ENCODE results near the gene FAM149A. TPM values are rescaled to one million over a fixed set of nuclear protein-coding genes. Genes with fewer than 3 reads are reported as not detected.

Gene FAM149A
- polyA plus RNA-seq, 3 donors, result not detected

- DNase-seq, result peak; percentile 18 to 25 (median 21)
- Histone ChIP-seq H3K27me3 (ENCODE audit: control insufficient read depth in 2 of 2, insufficient read depth in 2 of 2, low read length in 2 of 2) (no peaks in the 10 kb centered on the region), H3K27ac (ENCODE audit: low read depth in 1 of 2, low read length in 2 of 2) (no peak overlapping the region), H3K9me3 (replicated peaks in 1 of 2; ENCODE audit: control insufficient read depth in 1 of 2, insufficient read depth in 1 of 2, low read length in 2 of 2) (peaks cover 0 to 9% of the 10 kb centered on the region in 2 donors), H2AFZ (ENCODE audit: insufficient read depth, low read depth, low read length, poor library complexity, severe bottlenecking) (no peak overlapping the region), H3K4me2 (replicated peaks; ENCODE audit: extremely low read depth, low read length, poor library complexity, severe bottlenecking) (no peak overlapping the region), H3K9ac (ENCODE audit: insufficient read depth, low read length, poor library complexity, severe bottlenecking) (no peak overlapping the region), H3K4me3 (replicated peaks in 1 of 3; ENCODE audit: low read depth in 2 of 3, low read length in 3 of 3) (no peak overlapping the region), H3K36me3 (replicated peaks in 1 of 2; ENCODE audit: control insufficient read depth in 1 of 2, insufficient read depth in 2 of 2, low read length in 2 of 2) (peaks cover 0 to 9% of the 10 kb centered on the region in 2 donors), H3K4me1 (ENCODE audit: control insufficient read depth in 1 of 2, insufficient read depth in 2 of 2, low read length in 2 of 2) (no peaks in the 10 kb centered on the region), H3K79me2 (ENCODE audit: insufficient read depth, low read length) (no peaks in the 10 kb centered on the region), H4K20me1 (ENCODE audit: insufficient read depth, low read length) (no peaks in the 10 kb centered on the region)
- intact Hi-C loops (cut with micrococcal nuclease), result loop anchor here in 1 of 2 donors (2.0 kb wide), 1 partner anchor 23 kb away; no protein-coding TSS in a partner anchor
- Mint-ChIP-seq H3K4me3 (peak overlapping the region; percentile 38 to 62), H3K27me3 (ENCODE audit: low read depth in 3 of 3) (no peaks in the 10 kb centered on the region), H3K27ac (peak overlapping the region in 1 of 7 donors; percentile 16), H3K4me1 (peaks cover 6% of the 10 kb centered on the region), H3K9me3 (peaks cover 2 to 8% (median 3%) of the 10 kb centered on the region in 7 donors), H3K36me3 (peaks cover 6 to 8% of the 10 kb centered on the region in 2 donors)
- peak; percentile 70 for TF ChIP-seq CTCF (IDR thresholded peaks at IDR 0.05)
- 10% methylated on average over 8 of the region's 9 CpGs for WGBS (ENCODE audit: insufficient coverage)
These were observed 97.2 kb downstream of the FAM149A start for GRCh38 chr4:186201535-186202230.

GRCh38 chr4:186202490-186203140 is 98.1 kb downstream of the FAM149A start:
- Histone ChIP-seq H3K36me3 (replicated peaks in 1 of 2; ENCODE audit: control insufficient read depth in 1 of 2, insufficient read depth in 2 of 2, low read length in 2 of 2) (no peaks in the 10 kb centered on the region), H3K27me3 (ENCODE audit: control insufficient read depth in 2 of 2, insufficient read depth in 2 of 2, low read length in 2 of 2) (no peaks in the 10 kb centered on the region), H3K79me2 (ENCODE audit: insufficient read depth, low read length) (no peaks in the 10 kb centered on the region), H3K4me3 (replicated peaks in 1 of 3; ENCODE audit: low read depth in 2 of 3, low read length in 3 of 3) (no peak overlapping the region), H3K27ac (ENCODE audit: low read depth in 1 of 2, low read length in 2 of 2) (no peak overlapping the region), H3K4me2 (replicated peaks; ENCODE audit: extremely low read depth, low read length, poor library complexity, severe bottlenecking) (no peak overlapping the region), H4K20me1 (ENCODE audit: insufficient read depth, low read length) (no peaks in the 10 kb centered on the region), H2AFZ (ENCODE audit: insufficient read depth, low read depth, low read length, poor library complexity, severe bottlenecking) (no peak overlapping the region), H3K4me1 (ENCODE audit: control insufficient read depth in 1 of 2, insufficient read depth in 2 of 2, low read length in 2 of 2) (no peaks in the 10 kb centered on the region), H3K9me3 (replicated peaks in 1 of 2; ENCODE audit: control insufficient read depth in 1 of 2, insufficient read depth in 1 of 2, low read length in 2 of 2) (peaks cover 2 to 9% of the 10 kb centered on the region in 2 donors), H3K9ac (ENCODE audit: insufficient read depth, low read length, poor library complexity, severe bottlenecking) (no peak overlapping the region)
- Mint-ChIP-seq H3K36me3 (no peaks in the 10 kb centered on the region), H3K9me3 (peaks cover 2 to 11% (median 5%) of the 10 kb centered on the region in 7 donors), H3K27ac (peak overlapping the region in 1 of 7 donors; percentile 33), H3K4me1 (peaks cover 6% of the 10 kb centered on the region), H3K27me3 (ENCODE audit: low read depth in 3 of 3) (no peaks in the 10 kb centered on the region), H3K4me3 (no peak overlapping the region)
- no peak for DNase-seq
- TF ChIP-seq CTCF (IDR thresholded peaks at IDR 0.05), result no peak
- intact Hi-C loops (cut with micrococcal nuclease), result loop anchor here in 1 of 2 donors (2.0 kb wide), 1 partner anchor 24 kb away; no protein-coding TSS in a partner anchor
- WGBS (ENCODE audit: insufficient coverage), result 84% methylated on average over 7 of the region's 8 CpGs
